SK-MEL-5 (cell line): ENCODE measurements around the gene OR56B1. TPM values are rescaled to one million over a fixed set of nuclear protein-coding genes. Genes with fewer than 3 reads are reported as not detected.
"Not testable (repeated sequence)": the region's sequence is repeated elsewhere in the genome, so short reads cannot be mapped to it uniquely, and the experiment has no call there.

Experiments
- DNase-seq: peaks from one replicate; pipeline ENCODE4 v3.0.0-alpha.2; 2016; ENCODE audit warnings: low read depth, low spot score
- in situ Hi-C: cut with HindIII; loops from 2 replicates; pipeline ENCODE4 v1.10.0; 2016; ENCODE audit warnings: low sequenced_read_pairs, high pct_unique_total_duplicates, low pct_unique_long_range_greater_than_20kb
- polyA plus RNA-seq, 2 experiments: library from polyadenylated mRNA; depleted of rRNA; stranded (reverse); fragments of >200 nt; gene quantifications; 2 replicates each; pipeline ENCODE4 v1.2.3, GENCODE V29; 2015
- total RNA-seq: library from RNA; depleted of rRNA; stranded (reverse); fragments of >200 nt; shearing (Covaris generic); gene quantifications from 2 replicates; pipeline ENCODE4 v1.2.3, GENCODE V29; 2014; rRNA removed

Gene OR56B1
- total RNA-seq, result not detected in 2 replicates
- polyA plus RNA-seq (2015; cell fraction: cytosol; rRNA removed), result not detected in 2 replicates
- polyA plus RNA-seq (2015; cell fraction: nucleus; rRNA removed), result not detected in 2 replicates

- DNase-seq, result no peak
- in situ Hi-C loops, result no loop called here
Measured at GRCh38 chr11:5736396-5736795, at the start of gene OR56B1. TSS of gene OR56B1 (plus strand) at chr11:5736448. CDS start at chr11:5736517, 69 bp downstream.

GRCh38 chr11:5688482-5688881 is 47.8 kb upstream of the OR56B1 start:
- no peak for DNase-seq
- in situ Hi-C loops, result no loop called here

- DNase-seq, result no peak
- in situ Hi-C loops, result no loop called here
Measured at GRCh38 chr11:5689551-5689983, 46.7 kb upstream of the OR56B1 start, which contains the start of gene TRIM22. TSS of gene TRIM22 (plus strand) at chr11:5689790. CDS start at chr11:5696233, 6,443 bp downstream.

- in situ Hi-C loops, result no loop called here
- DNase-seq, result no peak
Measured at GRCh38 chr11:5690216-5690615, 46.0 kb upstream of the OR56B1 start.

GRCh38 chr11:5690736-5691135 is 45.5 kb upstream of the OR56B1 start:
- in situ Hi-C loops, result no loop called here
- DNase-seq, result no peak

- DNase-seq, in situ Hi-C loops: not testable (repeated sequence)
Measured at GRCh38 chr11:5691238-5691963, 44.8 kb upstream of the OR56B1 start.

GRCh38 chr11:5691964-5692361 is 44.3 kb upstream of the OR56B1 start:
- DNase-seq, result no peak

GRCh38 chr11:5694642-5695041 is 41.6 kb upstream of the OR56B1 start:
- no peak for DNase-seq
- in situ Hi-C loops, result no loop called here

More at GRCh38 chr11:5691964-5692361, 44.3 kb upstream of the OR56B1 start:
- in situ Hi-C loops, result no loop called here

GRCh38 chr11:5695580-5695979 is 40.7 kb upstream of the OR56B1 start:
- in situ Hi-C loops, result no loop called here

GRCh38 chr11:5696210-5696609 is 40.0 kb upstream of the OR56B1 start:
- DNase-seq, result no peak
- in situ Hi-C loops, result no loop called here

More at GRCh38 chr11:5695580-5695979, 40.7 kb upstream of the OR56B1 start:
- DNase-seq, result no peak

- no peak for DNase-seq
- in situ Hi-C loops, result no loop called here
Measured at GRCh38 chr11:5698281-5698680, 38.0 kb upstream of the OR56B1 start.

- in situ Hi-C loops, result no loop called here
- no peak for DNase-seq
Measured at GRCh38 chr11:5700421-5701054, 35.7 kb upstream of the OR56B1 start.

GRCh38 chr11:5701055-5701577 is 35.1 kb upstream of the OR56B1 start:
- in situ Hi-C loops, result no loop called here

GRCh38 chr11:5703741-5704536 is 32.3 kb upstream of the OR56B1 start:
- no peak for DNase-seq
- in situ Hi-C loops, result no loop called here

More at GRCh38 chr11:5701055-5701577, 35.1 kb upstream of the OR56B1 start:
- no peak for DNase-seq

- DNase-seq, result no peak
- in situ Hi-C loops, result no loop called here
Measured at GRCh38 chr11:5705688-5706087, 30.6 kb upstream of the OR56B1 start.

- in situ Hi-C loops, result no loop called here
- DNase-seq, result no peak
Measured at GRCh38 chr11:5712507-5712906, 23.7 kb upstream of the OR56B1 start.

GRCh38 chr11:5713695-5714094 is 22.6 kb upstream of the OR56B1 start:
- in situ Hi-C loops, result no loop called here
- no peak for DNase-seq

- DNase-seq, in situ Hi-C loops: not testable (repeated sequence)
Measured at GRCh38 chr11:5716518-5716917, 19.7 kb upstream of the OR56B1 start.
